A549 (cell line): ENCODE measurements around the gene LMAN1L. TPM values are rescaled to one million over a fixed set of nuclear protein-coding genes. Genes with fewer than 3 reads are reported as not detected.

Experiments used
- ATAC-seq, 2 experiments: fragments of 200-7000 bp in 1 of 2; fragments of >200 bp in 1 of 2; cut with Nextera tagmentation in 1 of 2; cut with Tn5 transposase in 1 of 2; 3 replicates each; pipeline versions ENCODE4 v1.8.0 to v1.9.1; 2018 to 2020; ENCODE audit warnings: mild to moderate bottlenecking in 1 of 2, moderate library complexity in 1 of 2
- CTCF ChIA-PET: fragments of 300-600 bp; sonication (Branson Sonifier 250); formaldehyde crosslinking; extraction: SDS; loops from one replicate; lab custom pipeline; 2021; ENCODE audit warnings: antibody characterized with exemption, inconsistent platforms; lab: Yijun Ruan, JAX
- POLR2A ChIA-PET: fragments of 350-600 bp; formaldehyde crosslinking; extraction: SDS; loops from one replicate; lab custom pipeline; 2021; ENCODE audit warnings: antibody characterized with exemption, inconsistent platforms; lab: Yijun Ruan, JAX
- DNase-seq, 2 experiments: peaks; one replicate each; pipeline versions ENCODE4 v3.0.0 to v3.0.0-alpha.2; 2011 to 2016; ENCODE audit warnings: low read depth in 1 of 2, low spot score in 1 of 2
- FAIRE-seq: peaks from 2 replicates; lab custom pipeline; 2011; peaks lifted over from hg19 to GRCh38; lab: Jason Lieb, UNC
- H3K27ac ChIP-seq, 2 experiments: fragments of >200 bp; sonication (Bioruptor Twin); formaldehyde crosslinking; 3 replicates each; pipeline ENCODE4 v1.5.1; 2016 to 2017
- H3K4me1 ChIP-seq: fragments of >200 bp; sonication (Bioruptor Twin); formaldehyde crosslinking; 3 replicates; pipeline ENCODE4 v1.6.1; 2016
- H3K4me2 ChIP-seq: fragments of >200 bp; sonication (Bioruptor Twin); formaldehyde crosslinking; 3 replicates; pipeline ENCODE4 v1.6.1; 2016
- H3K4me3 ChIP-seq: fragments of >200 bp; sonication (Bioruptor Twin); formaldehyde crosslinking; 3 replicates; pipeline ENCODE4 v1.5.1; 2016
- H3K9me3 ChIP-seq: fragments of >200 bp; sonication (Bioruptor Twin); formaldehyde crosslinking; 3 replicates; pipeline ENCODE4 v1.6.1; 2016
- BHLHE40 ChIP-seq: IDR thresholded peaks from 2 replicates; pipeline ENCODE4 v1.6.1; 2012; ENCODE audit warnings: low read depth, low read length, inconsistent platforms
- EHF ChIP-seq: fragments of 250-450 bp; sonication (Bioruptor Pico); IDR thresholded peaks from 2 replicates; pipeline ENCODE4 v1.5.0; 2020; ENCODE audit warnings: mild to moderate bottlenecking
- EHMT2 ChIP-seq: fragments of 200-600 bp; sonication (generic); IDR thresholded peaks from 2 replicates; pipeline ENCODE4 v1.6.1; 2016; ENCODE audit warnings: antibody characterized with exemption, low read depth, mild to moderate bottlenecking, moderate library complexity
- ESRRA ChIP-seq: fragments of 150-350 bp; IDR thresholded peaks from 2 replicates; pipeline ENCODE4 v1.6.1; 2014; ENCODE audit warnings: mild to moderate bottlenecking, low read length, borderline replicate concordance
- FOSB ChIP-seq: fragments of 250-450 bp; sonication (Bioruptor Pico); IDR thresholded peaks from 2 replicates; pipeline ENCODE4 v1.5.0; 2020; ENCODE audit warnings: mild to moderate bottlenecking, moderate library complexity
- FOSL2 ChIP-seq, 2 experiments: fragments of 450-650 bp in 1 of 2; fragments of >200 bp in 1 of 2; sonication (Bioruptor Twin) in 1 of 2; formaldehyde crosslinking; IDR thresholded peaks; 2 replicates each; pipeline versions ENCODE4 v1.5.0 to v1.6.1; 2016 to 2020; ENCODE audit warnings: mild to moderate bottlenecking in 1 of 2, moderate library complexity in 1 of 2
- GATA3 ChIP-seq: IDR thresholded peaks from 2 replicates; pipeline ENCODE4 v1.6.1; 2012; ENCODE audit warnings: borderline replicate concordance
- HOXB5 ChIP-seq: fragments of 250-450 bp; sonication (Bioruptor Pico); IDR thresholded peaks from 2 replicates; pipeline ENCODE4 v1.5.0; 2020; ENCODE audit warnings: mild to moderate bottlenecking, moderate library complexity
- JUN ChIP-seq, 2 experiments: fragments of >200 bp; sonication (Bioruptor Twin); formaldehyde crosslinking; IDR thresholded peaks; 2 replicates in 1 of 2; 3 replicates in 1 of 2; pipeline ENCODE4 v1.6.1; 2016 to 2017
- JUNB ChIP-seq: fragments of >200 bp; sonication (Bioruptor Twin); formaldehyde crosslinking; IDR thresholded peaks from 2 replicates; pipeline ENCODE4 v1.6.1; 2016
- KDM1A ChIP-seq: fragments of 200-600 bp; sonication (generic); IDR thresholded peaks from 2 replicates; pipeline ENCODE4 v1.6.1; 2016; ENCODE audit warnings: low read depth, mild to moderate bottlenecking
- NPAS2 ChIP-seq: fragments of 250-450 bp; sonication (Bioruptor Pico); IDR thresholded peaks from 2 replicates; pipeline ENCODE4 v1.8.0; 2022; ENCODE audit warnings: mild to moderate bottlenecking, moderate library complexity, borderline replicate concordance
- POLR2A ChIP-seq: IDR thresholded peaks from 2 replicates; pipeline ENCODE4 v1.6.1; 2012; ENCODE audit warnings: mild to moderate bottlenecking, low read length
- RAD21 ChIP-seq, 2 experiments: fragments of >200 bp in 1 of 2; sonication (Bioruptor Twin) in 1 of 2; formaldehyde crosslinking in 1 of 2; IDR thresholded peaks in 1 of 2; conservative IDR thresholded peaks in 1 of 2; 2 replicates in 1 of 2; 3 replicates in 1 of 2; pipeline ENCODE4 v1.6.1; 2012 to 2018; ENCODE audit warnings: inconsistent platforms in 1 of 2
- RCOR1 ChIP-seq: fragments of 150-350 bp; IDR thresholded peaks from 2 replicates; pipeline ENCODE4 v1.6.1; 2014; ENCODE audit warnings: antibody characterized with exemption, low read length, low read depth
- RFX5 ChIP-seq: fragments of 450-650 bp; IDR thresholded peaks from 2 replicates; pipeline ENCODE4 v1.7.1; 2014; ENCODE audit warnings: antibody characterized with exemption, mild to moderate bottlenecking, moderate library complexity
- ZC3H11A ChIP-seq: fragments of 450-650 bp; IDR thresholded peaks from 2 replicates; pipeline ENCODE4 v1.6.1; 2014; ENCODE audit warnings: antibody characterized with exemption, mild to moderate bottlenecking
- ZNF302 ChIP-seq: fragments of 250-450 bp; sonication (Bioruptor Pico); IDR thresholded peaks from 2 replicates; pipeline ENCODE4 v1.9.0; 2021; ENCODE audit warnings: inconsistent platforms, mild to moderate bottlenecking, moderate library complexity
- ZSCAN20 ChIP-seq: fragments of 250-450 bp; sonication (Bioruptor Pico); IDR thresholded peaks from 2 replicates; pipeline ENCODE4 v1.8.0; 2022; ENCODE audit warnings: mild to moderate bottlenecking, moderate library complexity
- WGBS: methylation state at CpG from one replicate; pipeline ENCODE4 v1.1.6; 2017; ENCODE audit errors: missing lambda C conversion rate; 5-methylcytosine and 5-hydroxymethylcytosine counted together
- polyA plus RNA-seq, 4 experiments: library from polyadenylated mRNA; depleted of rRNA in 3 of 4; stranded (reverse); fragments of >200 nt; fragmentation: RNase III in 1 of 4; extraction: RNeasy Plus Mini Kit Qiagen cat#74134 plus additional on column Dnase treatment in 1 of 4; gene quantifications; 2 replicates in 3 of 4; 3 replicates in 1 of 4; pipeline ENCODE4 v1.2.3, GENCODE V29; 2011 to 2017
- TF ChIP-seq, protein P1 (sequence below): IDR thresholded peaks from 2 replicates; pipeline ENCODE4 v1.6.1; 2012
- TF ChIP-seq, protein P2 (sequence below): fragments of 450-650 bp; IDR thresholded peaks from 2 replicates; pipeline ENCODE4 v1.6.1; 2014; ENCODE audit warnings: antibody characterized with exemption

LMAN1L gene
- polyA plus RNA-seq, 2 of the 4 experiments (the other 2 are of a cell fraction), result not detected

DNA sequence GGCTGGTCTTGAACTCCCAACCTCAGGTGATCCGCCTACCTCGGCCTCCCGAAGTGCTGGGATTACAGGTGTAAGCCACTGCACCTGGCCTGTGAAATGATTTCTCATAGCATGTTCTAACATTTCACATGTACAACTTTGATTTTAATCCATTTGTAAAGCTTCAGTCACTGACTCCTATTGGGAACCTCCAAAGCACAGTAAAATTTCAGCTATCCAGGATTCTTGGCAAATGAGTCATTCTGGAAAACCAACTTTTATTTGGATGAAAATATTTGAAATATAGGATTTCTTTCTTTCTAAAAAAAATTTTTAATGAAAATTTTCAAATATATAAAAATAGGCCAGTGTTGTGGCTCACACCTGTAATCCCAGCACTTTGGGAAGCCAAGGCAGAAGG lies 2.7 kb upstream of the LMAN1L start:
- ATAC-seq, result no peak
- WGBS, result 82% methylated on average over 3 of the region's 3 CpGs
- no peak for TF ChIP-seq NPAS2 (CRISPR knock-in tag)
- no peak for TF ChIP-seq JUNB
- TF ChIP-seq ZNF302, result no peak
- TF ChIP-seq BHLHE40, result no peak
- TF ChIP-seq EHMT2, result no peak
- no peak for TF ChIP-seq KDM1A
- no peak for TF ChIP-seq ESRRA
- TF ChIP-seq FOSL2 (IDR thresholded peaks at IDR 0.05), result no peak
- no peak; the same call in 1 of the 2 replicates for TF ChIP-seq FOSL2 (CRISPR knock-in tag; IDR thresholded peaks at IDR 0.05)
- no peak for TF ChIP-seq RAD21 (conservative IDR thresholded peaks at IDR 0.05 in 1 of 2, IDR thresholded peaks at IDR 0.05 in 1 of 2)
- no peak for TF ChIP-seq RFX5
- no peak for TF ChIP-seq GATA3
- TF ChIP-seq ZSCAN20 (CRISPR knock-in tag), result no peak
- no peak for TF ChIP-seq FOSB (CRISPR knock-in tag)
- TF ChIP-seq, protein P1, sequence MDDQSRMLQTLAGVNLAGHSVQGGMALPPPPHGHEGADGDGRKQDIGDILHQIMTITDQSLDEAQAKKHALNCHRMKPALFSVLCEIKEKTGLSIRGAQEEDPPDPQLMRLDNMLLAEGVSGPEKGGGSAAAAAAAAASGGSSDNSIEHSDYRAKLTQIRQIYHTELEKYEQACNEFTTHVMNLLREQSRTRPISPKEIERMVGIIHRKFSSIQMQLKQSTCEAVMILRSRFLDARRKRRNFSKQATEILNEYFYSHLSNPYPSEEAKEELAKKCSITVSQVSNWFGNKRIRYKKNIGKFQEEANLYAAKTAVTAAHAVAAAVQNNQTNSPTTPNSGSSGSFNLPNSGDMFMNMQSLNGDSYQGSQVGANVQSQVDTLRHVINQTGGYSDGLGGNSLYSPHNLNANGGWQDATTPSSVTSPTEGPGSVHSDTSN, result no peak
- TF ChIP-seq ZC3H11A, result no peak
- no peak for TF ChIP-seq POLR2A
- TF ChIP-seq, protein P2, sequence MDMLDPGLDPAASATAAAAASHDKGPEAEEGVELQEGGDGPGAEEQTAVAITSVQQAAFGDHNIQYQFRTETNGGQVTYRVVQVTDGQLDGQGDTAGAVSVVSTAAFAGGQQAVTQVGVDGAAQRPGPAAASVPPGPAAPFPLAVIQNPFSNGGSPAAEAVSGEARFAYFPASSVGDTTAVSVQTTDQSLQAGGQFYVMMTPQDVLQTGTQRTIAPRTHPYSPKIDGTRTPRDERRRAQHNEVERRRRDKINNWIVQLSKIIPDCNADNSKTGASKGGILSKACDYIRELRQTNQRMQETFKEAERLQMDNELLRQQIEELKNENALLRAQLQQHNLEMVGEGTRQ, result no peak
- TF ChIP-seq, all 56 proteins: peak for 0
- Histone ChIP-seq H3K4me2 (no peak overlapping the region), H3K9me3 (no peaks in the 10 kb centered on the region), H3K4me1 (peaks cover 2% of the 10 kb centered on the region; the same call in 1 of the 3 replicates), H3K4me3 (no peak overlapping the region), H3K27ac (no peak overlapping the region)
- ChIA-PET POLR2A (no interaction called here), CTCF (interaction anchor here (65.6 to 66.7 kb wide), 2 partner anchors 9 to 19 kb away, joined by 1908 read pairs; partner anchors contain the start of genes CPLX3, CSK, LMAN1L and ULK3)
- DNase-seq (no peak), FAIRE-seq (no peak)

DNA sequence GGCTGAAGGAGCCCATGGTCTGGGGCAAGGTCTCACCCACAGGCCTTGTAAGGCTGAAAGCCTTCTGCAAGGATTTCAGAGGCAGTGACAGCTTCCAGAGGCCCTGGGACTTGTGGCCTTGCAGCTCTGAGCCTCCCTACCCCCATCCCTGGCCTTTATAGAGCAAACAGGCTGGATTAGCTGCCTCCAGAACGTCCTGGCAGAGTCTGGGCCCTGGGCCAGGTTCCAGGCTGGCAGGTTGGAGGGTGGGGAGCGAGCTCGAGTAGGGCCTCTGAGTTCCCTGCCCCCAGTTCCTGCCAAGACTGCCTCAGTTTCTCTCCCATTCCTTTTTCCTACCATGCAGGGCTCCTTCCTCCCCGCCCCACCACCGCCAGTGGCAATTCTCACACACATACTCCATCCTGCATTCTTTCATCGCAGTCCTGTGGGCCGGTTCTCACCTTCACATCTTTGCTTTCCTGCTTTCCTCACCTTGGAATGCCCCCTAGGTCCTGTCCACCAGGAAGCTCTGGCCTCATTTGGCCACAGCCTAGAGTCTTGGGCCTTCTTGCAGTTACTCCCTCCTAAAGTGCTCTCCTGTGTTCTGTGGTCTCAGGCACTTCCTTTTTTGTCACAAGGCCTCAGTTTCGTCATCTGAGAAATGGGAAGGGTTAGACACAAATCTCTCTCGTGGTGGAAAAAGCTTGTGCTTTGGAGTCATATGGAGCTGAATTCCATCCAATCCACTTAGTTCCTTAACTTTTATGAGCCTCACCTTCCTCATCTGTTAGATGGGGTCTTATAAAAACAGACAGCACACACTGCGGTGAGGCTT lies 2.7 kb downstream of the LMAN1L start:
- H3K27ac ChIP-seq, result no peak overlapping the region
- no peak for TF ChIP-seq NPAS2 (CRISPR knock-in tag)
- TF ChIP-seq KDM1A, result 0 out of 2 replicates have a peak, but pooled peaks have one; percentile 35
- TF ChIP-seq, all 56 proteins: peak for 1
- FAIRE-seq (no peak), DNase-seq (no peak), ATAC-seq (peak in 1 of 2 experiments; percentile 5; a peak in 1 of 6 replicates)
- peaks cover 14% of the 10 kb centered on the region for H3K4me1 ChIP-seq
- ChIA-PET POLR2A (no interaction called here), CTCF (interaction anchor here (65.6 to 66.7 kb wide), 2 partner anchors 4 to 24 kb away, joined by 1908 read pairs; partner anchors contain the start of genes CPLX3, CSK, LMAN1L and ULK3)
- no peak overlapping the region for H3K4me2 ChIP-seq
- H3K4me3 ChIP-seq, result no peak overlapping the region
- 67% methylated on average over 10 of the region's 10 CpGs for WGBS
- no peaks in the 10 kb centered on the region for H3K9me3 ChIP-seq

DNA sequence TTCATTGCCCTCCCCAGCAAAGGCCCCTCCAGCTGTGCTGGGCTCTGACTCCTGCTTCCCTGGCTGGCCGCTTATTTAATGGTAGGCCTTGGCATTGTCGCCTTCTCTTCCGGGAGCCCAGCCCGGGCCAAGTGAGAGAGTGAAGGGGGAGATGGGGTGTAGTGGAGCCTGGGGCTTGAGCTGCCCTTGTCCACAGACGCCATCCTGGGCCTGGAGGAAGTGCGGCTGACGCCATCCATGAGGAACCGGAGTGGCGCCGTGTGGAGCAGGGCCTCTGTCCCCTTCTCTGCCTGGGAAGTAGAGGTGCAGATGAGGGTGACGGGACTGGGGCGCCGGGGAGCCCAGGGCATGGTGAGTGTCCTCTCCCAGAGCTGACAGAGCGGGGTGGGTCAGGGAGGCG lies 3.3 kb downstream of the LMAN1L start:
- CTCF ChIA-PET, result interaction anchor here (65.6 to 66.7 kb wide), 2 partner anchors 3 to 25 kb away, joined by 1908 read pairs; partner anchors contain the start of genes CPLX3, CSK, LMAN1L and ULK3
- no peak for FAIRE-seq
- DNase-seq, result no peak
- POLR2A ChIA-PET, result no interaction called here
- WGBS, result 91% methylated on average over 15 of the region's 15 CpGs
- TF ChIP-seq KDM1A (no peak), HOXB5 (no peak), FOSL2 (IDR thresholded peaks at IDR 0.05) (no peak), FOSL2 (CRISPR knock-in tag; IDR thresholded peaks at IDR 0.05) (no peak), RCOR1 (no peak), JUN (IDR thresholded peaks at IDR 0.05) (no peak), FOSB (CRISPR knock-in tag) (no peak), EHF (CRISPR knock-in tag) (no peak)
- Histone ChIP-seq H3K27ac (no peak overlapping the region), H3K4me2 (no peak overlapping the region), H3K4me1 (peaks cover 14% of the 10 kb centered on the region), H3K9me3 (no peaks in the 10 kb centered on the region), H3K4me3 (no peak overlapping the region)
- no peak for ATAC-seq
